Activated T-helper 1 cell treated with anti-CD3 and anti-CD28 coated beads, Interleukin-12 subunit alpha, Interleukin-12 subunit beta, Interleukin-2, Interleukin-4 antibody, amounts not matched to agents 30 ng/mL and 10 ng/mL and 1 ng/mL, durations not matched to agents 14 hours and 24 hours and 36 hours (primary cell): ENCODE data around the gene RASL11A. TPM values are rescaled to one million over a fixed set of nuclear protein-coding genes. Genes with fewer than 3 reads are reported as not detected.
"Not testable (repeated sequence)": the region's sequence is repeated elsewhere in the genome, so short reads cannot be mapped to it uniquely, and the experiment has no call there.

ENCODE experiments used
- DNase-seq: peaks from one replicate; pipeline ENCODE4 v3.0.0; 2021; ENCODE audit warnings: low spot score
- H3K27ac Mint-ChIP-seq: one replicate; pipeline ENCODE4 v1.8.0; 2021; ENCODE audit warnings: mild to moderate bottlenecking, mixed read lengths
- H3K27me3 Mint-ChIP-seq: one replicate; pipeline ENCODE4 v1.8.0; 2022; ENCODE audit warnings: mild to moderate bottlenecking, moderate library complexity, mixed read lengths; ENCODE audit not compliant: insufficient read depth
- H3K36me3 Mint-ChIP-seq: one replicate; pipeline ENCODE4 v1.8.0; 2021; ENCODE audit warnings: low read depth, mixed read lengths
- H3K4me1 Mint-ChIP-seq: one replicate; pipeline ENCODE4 v1.8.0; 2021; ENCODE audit warnings: low read depth, mixed read lengths
- H3K4me3 Mint-ChIP-seq: one replicate; pipeline ENCODE4 v1.8.0; 2021; ENCODE audit warnings: mild to moderate bottlenecking, moderate library complexity, mixed read lengths
- H3K9me3 Mint-ChIP-seq: one replicate; pipeline ENCODE4 v1.8.0; 2021; ENCODE audit warnings: mixed read lengths
- intact Hi-C: fragments of 100-400 bp; cut with micrococcal nuclease; formaldehyde crosslinking; loops from one replicate; pipeline ENCODE4 v1.15.1; 2024
- total RNA-seq: library from RNA; stranded (reverse); gene quantifications from 2 replicates; pipeline ENCODE4 v1.2.3, GENCODE V29; 2022

Gene RASL11A, protein sequence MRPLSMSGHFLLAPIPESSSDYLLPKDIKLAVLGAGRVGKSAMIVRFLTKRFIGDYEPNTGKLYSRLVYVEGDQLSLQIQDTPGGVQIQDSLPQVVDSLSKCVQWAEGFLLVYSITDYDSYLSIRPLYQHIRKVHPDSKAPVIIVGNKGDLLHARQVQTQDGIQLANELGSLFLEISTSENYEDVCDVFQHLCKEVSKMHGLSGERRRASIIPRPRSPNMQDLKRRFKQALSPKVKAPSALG
- 1.9 and 3.2 TPM in 2 replicates for total RNA-seq

DNA sequence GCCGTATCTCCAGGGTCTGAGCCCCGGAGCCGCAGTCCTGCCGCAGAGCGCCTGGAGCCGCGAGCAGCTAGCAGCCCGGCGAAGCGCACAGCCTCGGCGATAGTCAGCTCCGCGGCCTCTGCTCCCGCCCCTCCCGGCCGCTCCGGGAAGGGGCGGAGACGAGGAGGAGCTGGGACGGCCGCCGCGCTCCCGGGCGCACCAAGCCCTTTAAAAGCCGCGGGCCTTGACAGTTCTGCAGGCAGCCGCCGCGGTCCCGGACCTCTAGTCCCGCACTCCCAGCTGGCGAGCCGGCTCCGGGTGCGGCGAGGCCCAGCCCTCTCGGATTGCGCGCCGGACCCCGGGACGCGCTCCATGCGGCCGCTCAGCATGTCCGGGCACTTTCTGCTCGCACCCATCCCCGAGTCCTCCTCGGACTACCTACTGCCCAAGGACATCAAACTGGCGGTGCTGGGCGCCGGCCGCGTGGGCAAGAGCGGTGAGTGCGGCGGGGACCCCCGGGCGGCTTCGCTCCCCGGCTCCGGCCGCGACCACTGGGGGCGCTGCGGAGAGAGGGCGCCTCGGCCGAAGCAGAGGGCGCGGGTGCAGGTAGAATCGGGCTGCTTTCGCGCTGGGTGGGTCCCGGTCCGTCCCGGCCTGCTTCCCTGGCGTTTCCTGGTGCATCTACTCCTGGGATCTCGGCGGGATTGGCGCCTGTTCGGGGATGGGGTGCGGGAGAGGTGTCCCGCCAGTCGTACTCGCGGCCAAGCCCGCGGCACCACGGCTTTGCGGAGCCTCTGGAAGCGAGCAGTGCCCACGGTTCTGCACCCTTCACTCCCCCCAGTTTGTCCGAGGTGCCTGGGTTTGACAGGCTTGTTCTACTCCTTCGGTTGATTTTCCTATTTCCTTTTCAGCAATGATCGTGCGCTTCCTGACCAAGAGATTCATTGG lies at the start of gene RASL11A:
RASL11A (plus strand) TSS at position 237 of the 927 bp plus-strand sequence; CDS start at position 352, 115 bp downstream.
- peak within 1 kb of the TSS; percentile 89 for H3K4me3 Mint-ChIP-seq
- intact Hi-C loops = loop anchor here (1.0 to 5.0 kb wide), 7 partner anchors 11 to 351 kb away; partner anchors contain the start of genes LNX2, POLR1D, RPL21 and USP12
- DNase-seq = peak; percentile 63
- peaks cover 40% of the 10 kb centered on the region for H3K27me3 Mint-ChIP-seq
- no peaks in the 10 kb centered on the region for H3K9me3 Mint-ChIP-seq
- H3K27ac Mint-ChIP-seq = peak within 1 kb of the TSS; percentile 24
- H3K4me1 Mint-ChIP-seq = peaks cover 11% of the 10 kb centered on the region
- no peaks in the 10 kb centered on the region for H3K36me3 Mint-ChIP-seq

DNA sequence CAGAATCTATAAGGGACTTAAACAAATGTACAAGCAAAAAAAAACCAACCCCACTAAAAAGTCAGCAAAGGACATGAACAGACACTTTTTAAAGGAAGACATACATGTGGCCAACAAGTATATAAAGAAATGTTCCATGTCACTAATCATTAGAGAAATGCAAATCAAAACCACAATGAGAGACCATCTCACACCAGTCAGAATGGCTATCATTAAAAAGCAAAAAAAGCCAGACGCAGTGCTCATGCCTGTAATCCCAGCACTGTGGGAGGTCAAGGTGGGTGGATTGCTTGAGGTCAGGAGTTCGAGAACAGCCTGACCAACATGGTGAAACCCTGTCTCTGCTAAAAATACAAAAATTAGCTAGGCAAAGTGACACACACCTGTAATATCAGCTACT lies 48.5 kb upstream of the RASL11A start:
- H3K27ac Mint-ChIP-seq, H3K4me1 Mint-ChIP-seq, intact Hi-C loops, DNase-seq, H3K4me3 Mint-ChIP-seq, H3K36me3 Mint-ChIP-seq, H3K9me3 Mint-ChIP-seq: not testable (repeated sequence)
- H3K27me3 Mint-ChIP-seq = peaks cover 13% of the 10 kb centered on the region

DNA sequence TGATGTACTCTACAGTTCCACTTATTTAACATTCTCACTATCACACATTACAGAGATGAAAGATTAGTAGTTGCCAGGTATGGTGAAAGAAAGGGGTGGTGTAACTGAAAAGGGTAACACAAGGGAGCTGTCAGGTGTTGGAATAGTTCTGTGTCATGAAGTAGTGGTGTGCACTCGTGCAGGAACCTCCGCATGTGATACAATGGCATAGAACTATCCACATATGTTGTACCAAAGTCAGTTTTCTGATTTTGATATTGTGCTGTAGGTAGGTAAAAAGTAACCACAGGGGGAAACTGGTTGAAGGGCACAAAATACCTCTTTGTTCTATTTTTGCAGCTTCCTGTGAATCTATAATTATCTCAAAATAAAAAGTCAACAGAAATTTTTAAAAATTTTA lies 43.6 kb upstream of the RASL11A start:
- DNase-seq = no peak
- intact Hi-C loops = no loop called here
- H3K4me1 Mint-ChIP-seq = no peaks in the 10 kb centered on the region
- H3K9me3 Mint-ChIP-seq = no peaks in the 10 kb centered on the region
- no peak overlapping the region for H3K27ac Mint-ChIP-seq
- H3K27me3 Mint-ChIP-seq = peaks cover 16% of the 10 kb centered on the region
- H3K36me3 Mint-ChIP-seq = no peaks in the 10 kb centered on the region
- no peak overlapping the region for H3K4me3 Mint-ChIP-seq

DNA sequence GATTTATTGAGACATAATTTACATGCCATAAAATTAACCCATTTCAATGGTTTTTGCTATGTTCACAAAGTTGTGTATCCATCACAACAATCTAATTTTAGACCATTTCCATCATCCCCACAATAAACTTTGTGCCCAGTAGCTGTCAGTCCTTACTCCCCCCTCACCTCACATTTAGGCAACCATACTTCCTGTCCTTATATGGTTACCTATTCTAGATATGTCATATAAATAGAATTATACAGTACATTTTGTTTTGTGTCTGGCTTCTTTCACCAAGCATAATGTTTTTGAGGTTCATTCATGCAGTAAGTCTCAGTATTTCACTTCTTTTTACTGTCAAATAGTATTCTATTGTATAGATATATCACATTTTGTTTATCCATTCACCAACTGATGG lies 42.5 kb upstream of the RASL11A start:
- no peak for DNase-seq
- H3K27ac Mint-ChIP-seq = no peak overlapping the region
- intact Hi-C loops = no loop called here
- H3K9me3 Mint-ChIP-seq = no peaks in the 10 kb centered on the region
- peaks cover 15% of the 10 kb centered on the region for H3K27me3 Mint-ChIP-seq
- H3K4me3 Mint-ChIP-seq = no peak overlapping the region
- no peaks in the 10 kb centered on the region for H3K4me1 Mint-ChIP-seq
- no peaks in the 10 kb centered on the region for H3K36me3 Mint-ChIP-seq

DNA sequence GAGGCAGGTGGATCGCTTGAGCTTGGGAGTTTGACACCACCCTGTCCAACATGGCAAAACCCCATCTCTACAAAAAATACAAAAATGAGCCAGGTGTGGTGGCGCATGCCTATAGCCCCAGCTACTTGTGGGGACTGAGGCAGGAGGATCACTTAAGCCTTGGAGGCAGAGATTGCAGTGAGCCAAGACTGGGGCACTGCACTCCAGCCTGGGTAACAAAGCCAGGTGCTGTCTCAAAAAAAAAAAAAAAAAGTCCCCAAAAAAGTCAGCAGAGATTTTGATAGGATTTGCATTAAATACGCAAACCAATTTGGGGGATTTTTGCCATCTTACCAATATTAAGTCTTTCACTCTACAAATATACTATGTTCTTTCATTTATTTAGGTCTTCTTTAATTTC lies 41.0 kb upstream of the RASL11A start:
- H3K9me3 Mint-ChIP-seq = no peaks in the 10 kb centered on the region
- no peaks in the 10 kb centered on the region for H3K4me1 Mint-ChIP-seq
- no peak overlapping the region for H3K4me3 Mint-ChIP-seq
- peaks cover 12% of the 10 kb centered on the region for H3K27me3 Mint-ChIP-seq
- H3K36me3 Mint-ChIP-seq = no peaks in the 10 kb centered on the region
- DNase-seq = no peak
- H3K27ac Mint-ChIP-seq = no peak overlapping the region
- intact Hi-C loops = no loop called here

DNA sequence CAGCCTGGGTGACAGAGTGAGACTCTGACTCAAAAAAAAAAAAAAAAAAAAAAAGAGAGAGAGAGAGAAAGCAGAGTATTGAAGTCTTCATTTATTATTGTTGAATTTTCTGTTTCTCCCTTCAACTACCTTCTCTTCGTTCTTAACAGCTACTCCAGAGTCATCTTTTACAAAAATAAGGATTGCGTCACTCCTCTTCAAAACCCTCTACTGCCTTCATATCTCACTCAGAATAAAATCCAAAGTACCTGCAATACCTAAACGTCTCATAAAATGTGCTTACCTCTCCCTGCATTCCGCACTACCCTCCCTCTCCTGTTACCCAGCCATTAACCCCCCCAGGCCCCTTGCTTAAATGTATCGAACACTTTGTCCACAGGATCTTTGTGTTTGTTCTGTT lies 36.7 kb upstream of the RASL11A start:
- no peaks in the 10 kb centered on the region for H3K4me1 Mint-ChIP-seq
- no peak for DNase-seq
- H3K36me3 Mint-ChIP-seq = no peaks in the 10 kb centered on the region
- H3K9me3 Mint-ChIP-seq = no peaks in the 10 kb centered on the region
- peaks cover 4% of the 10 kb centered on the region for H3K27me3 Mint-ChIP-seq
- no peak overlapping the region for H3K4me3 Mint-ChIP-seq
- intact Hi-C loops = no loop called here
- H3K27ac Mint-ChIP-seq = no peak overlapping the region

DNA sequence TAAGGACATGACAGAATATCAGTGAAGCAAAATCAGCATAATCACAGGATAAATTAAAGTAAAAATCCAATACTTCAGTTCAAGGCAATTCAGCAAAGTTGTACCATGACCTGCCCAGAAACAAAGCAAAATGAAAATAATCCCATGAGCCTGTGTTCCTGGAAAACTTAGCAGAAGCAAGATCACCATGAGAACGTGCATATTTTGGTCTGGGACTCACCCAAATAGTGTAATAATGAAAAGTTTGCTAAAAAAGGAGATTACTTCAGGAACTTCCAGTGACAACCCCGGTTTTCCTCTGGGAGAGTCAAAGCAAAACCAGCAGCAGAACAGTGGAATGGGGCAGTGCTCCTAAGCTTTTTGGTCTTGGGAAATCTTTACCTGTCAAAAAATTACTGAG lies 34.2 kb upstream of the RASL11A start:
- Mint-ChIP-seq H3K9me3 (no peaks in the 10 kb centered on the region), H3K4me1 (no peaks in the 10 kb centered on the region), H3K27me3 (peaks cover 4% of the 10 kb centered on the region), H3K4me3 (no peak overlapping the region), H3K36me3 (no peaks in the 10 kb centered on the region), H3K27ac (no peak overlapping the region)
- no peak for DNase-seq
- intact Hi-C loops = no loop called here

DNA sequence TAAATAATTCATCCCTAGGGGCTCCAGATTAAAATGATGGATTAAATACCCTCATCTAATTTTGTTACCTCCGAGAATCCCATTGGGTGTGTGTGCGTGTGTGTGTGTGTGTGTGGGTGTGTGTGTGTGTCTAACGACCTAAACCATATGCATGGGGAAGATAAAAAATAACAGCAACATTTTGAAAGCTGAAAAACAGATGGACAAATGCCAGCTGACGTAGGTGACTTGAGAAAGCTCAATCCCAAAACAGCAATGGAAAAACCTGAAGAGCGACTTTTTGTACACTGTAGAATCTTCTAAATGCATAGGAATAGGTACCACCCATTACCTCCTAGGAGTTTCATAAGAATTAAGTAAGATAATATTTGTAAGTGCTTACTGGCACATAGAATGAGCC lies 27.9 kb upstream of the RASL11A start:
- no peak for DNase-seq
- intact Hi-C loops = loop anchor here (5.0 kb wide), 1 partner anchor 45 kb away; no protein-coding TSS in a partner anchor
- H3K4me3 Mint-ChIP-seq = no peak overlapping the region
- H3K9me3 Mint-ChIP-seq = no peaks in the 10 kb centered on the region
- no peak overlapping the region for H3K27ac Mint-ChIP-seq
- H3K27me3 Mint-ChIP-seq = peaks cover 4% of the 10 kb centered on the region
- peaks cover under 1% of the 10 kb centered on the region for H3K36me3 Mint-ChIP-seq
- no peaks in the 10 kb centered on the region for H3K4me1 Mint-ChIP-seq

DNA sequence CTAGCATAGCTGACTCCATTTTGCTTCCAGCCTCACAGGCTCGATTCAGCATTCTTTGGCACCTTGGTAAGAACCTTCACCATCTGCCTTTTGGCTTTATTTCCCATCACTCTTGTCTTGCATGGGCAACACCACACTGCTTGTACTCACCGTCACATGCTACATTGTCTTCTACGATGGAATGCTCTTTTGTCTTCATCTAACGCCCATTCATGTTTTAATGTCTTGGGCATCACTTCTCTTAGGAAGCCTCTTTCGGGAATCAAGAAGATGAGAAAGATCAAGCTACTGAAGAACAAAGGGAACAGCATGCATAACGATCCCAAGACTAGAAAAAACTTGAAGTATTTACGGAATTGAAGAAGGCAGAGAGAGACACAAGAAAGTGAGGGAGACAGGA lies 25.0 kb upstream of the RASL11A start:
- Mint-ChIP-seq H3K9me3 (no peaks in the 10 kb centered on the region), H3K36me3 (peaks cover 3% of the 10 kb centered on the region), H3K27ac (no peak overlapping the region), H3K27me3 (no peaks in the 10 kb centered on the region), H3K4me1 (peaks cover 10% of the 10 kb centered on the region), H3K4me3 (no peak overlapping the region)
- no peak for DNase-seq
- intact Hi-C loops = no loop called here

DNA sequence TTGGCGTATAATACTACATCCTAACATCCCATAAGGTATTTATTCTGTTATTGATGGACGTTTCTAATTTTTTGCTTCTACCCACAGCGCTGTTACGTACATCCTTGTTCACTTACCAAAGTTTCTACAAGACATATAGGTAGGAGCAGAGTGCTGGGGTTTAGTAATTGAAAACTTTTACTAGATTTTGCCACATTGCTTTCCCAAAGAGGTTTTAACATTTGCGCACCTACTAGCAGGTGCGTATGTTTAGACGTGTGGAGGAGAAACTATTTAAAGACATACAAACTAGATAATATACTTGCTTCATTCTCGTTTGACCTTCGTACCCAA lies 19.8 kb upstream of the RASL11A start:
- intact Hi-C loops = loop anchor here (1.0 to 5.0 kb wide), 12 partner anchors 20 to 1948 kb away; partner anchors contain the start of genes LNX2, MTIF3, NUP58 and PAN3
- no peak for DNase-seq
- Mint-ChIP-seq H3K4me3 (peak overlapping the region; percentile 94), H3K9me3 (no peaks in the 10 kb centered on the region), H3K4me1 (peaks cover 40% of the 10 kb centered on the region), H3K36me3 (peaks cover 42% of the 10 kb centered on the region), H3K27me3 (no peaks in the 10 kb centered on the region), H3K27ac (peak overlapping the region; percentile 91)

DNA sequence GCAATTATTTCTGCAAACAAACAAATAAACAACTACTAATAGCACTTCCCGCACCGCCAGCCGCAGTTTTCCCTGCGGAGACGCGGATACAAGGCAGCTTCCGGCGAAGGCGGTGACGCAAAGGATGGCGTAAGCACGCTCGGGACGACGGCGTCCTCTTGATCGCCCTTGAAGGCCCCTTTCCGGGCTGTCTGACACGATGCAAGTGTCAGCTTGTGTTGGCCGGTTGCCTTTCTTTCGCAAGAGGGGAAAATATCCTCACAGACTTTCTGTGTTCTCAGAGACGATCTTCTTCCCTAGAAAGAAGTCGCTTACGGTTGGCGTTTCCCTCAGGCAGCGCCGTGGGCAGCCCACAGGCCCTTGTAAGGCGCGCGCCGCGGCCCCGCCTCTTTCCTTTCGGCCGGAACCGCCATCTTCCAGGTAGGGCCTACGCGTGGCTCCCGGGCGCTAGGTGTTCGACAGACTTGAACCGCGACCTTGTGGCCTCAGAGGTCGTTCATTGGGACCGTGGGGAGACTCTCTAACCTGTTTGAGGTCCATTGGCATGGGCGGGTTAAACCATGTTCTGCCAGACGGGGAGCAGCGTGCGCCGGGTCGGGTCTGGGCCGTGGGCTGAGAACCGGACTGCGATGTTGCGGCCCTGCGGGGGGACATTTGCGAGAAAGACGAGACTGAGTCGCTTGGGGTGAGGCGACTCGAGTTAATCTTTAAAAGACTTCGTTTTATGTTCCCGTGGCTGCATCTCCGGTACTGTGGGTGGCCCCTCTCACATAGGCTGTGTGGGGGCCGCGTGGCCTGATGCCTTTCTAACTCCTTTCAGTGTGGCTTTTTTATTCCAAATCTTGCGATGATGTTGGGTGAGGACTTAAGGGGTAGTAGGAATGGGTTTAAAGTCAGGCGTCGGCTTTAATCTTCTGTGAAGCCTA lies 19.2 kb upstream of the RASL11A start, which contains the start of gene RPL21:
RPL21 (plus strand) TSS at position 393 of the 926 bp plus-strand sequence. CDS start 2,219 bp downstream, outside the sequence.
- H3K36me3 Mint-ChIP-seq = peaks cover 47% of the 10 kb centered on the region
- no peaks in the 10 kb centered on the region for H3K9me3 Mint-ChIP-seq
- H3K4me1 Mint-ChIP-seq = peaks cover 40% of the 10 kb centered on the region
- peak; percentile 86 for DNase-seq
- peak within 1 kb of the TSS; percentile 91 for H3K27ac Mint-ChIP-seq
- H3K27me3 Mint-ChIP-seq = no peaks in the 10 kb centered on the region
- intact Hi-C loops = loop anchor here (1.0 to 5.0 kb wide), 13 partner anchors 19 to 1949 kb away; partner anchors contain the start of genes LNX2, MTIF3, NUP58 and PAN3
- H3K4me3 Mint-ChIP-seq = peak within 1 kb of the TSS; percentile 94

DNA sequence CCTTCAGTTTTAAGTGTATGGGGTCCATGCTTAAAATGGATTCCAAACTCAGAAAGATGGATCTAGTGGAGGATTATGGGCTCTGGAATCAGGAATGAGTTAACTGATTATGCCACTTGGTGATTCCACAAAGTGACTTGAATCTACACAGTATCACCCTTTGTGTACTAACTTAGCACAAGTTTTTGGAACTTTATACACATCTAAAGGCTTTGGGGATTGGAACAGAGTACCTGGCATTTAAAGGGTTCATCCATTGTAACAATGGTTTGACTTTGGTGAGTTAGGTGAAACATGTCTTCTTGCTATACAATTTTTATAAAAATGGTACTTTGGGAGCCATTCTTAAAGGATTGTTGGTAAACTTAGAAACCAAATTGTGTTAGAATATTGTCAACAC lies 18.2 kb upstream of the RASL11A start:
- H3K27ac Mint-ChIP-seq = peak overlapping the region; percentile 91
- H3K36me3 Mint-ChIP-seq = peaks cover 55% of the 10 kb centered on the region
- H3K4me3 Mint-ChIP-seq = peak overlapping the region; percentile 94
- no peaks in the 10 kb centered on the region for H3K27me3 Mint-ChIP-seq
- no peak for DNase-seq
- no peaks in the 10 kb centered on the region for H3K9me3 Mint-ChIP-seq
- H3K4me1 Mint-ChIP-seq = peaks cover 40% of the 10 kb centered on the region
- intact Hi-C loops = loop anchor here (2.0 to 5.0 kb wide), 3 partner anchors 106 to 1950 kb away; partner anchors contain the start of genes NUP58 and SLC46A3
